WTC11 (cell line): ENCODE data around the gene OSTM1. TPM values are rescaled to one million over a fixed set of nuclear protein-coding genes. Genes with fewer than 3 reads are reported as not detected.
A peak's percentile ranks its signal among the peaks of the same experiment; 100 is the strongest.

Source experiments
- ATAC-seq: fragments of 200-7000 bp; cut with Tn5 transposase; 2 replicates; pipeline ENCODE4 v1.10.0; 2021; ENCODE audit warnings: mild to moderate bottlenecking, moderate library complexity
- CTCF ChIA-PET: fragments of 300-600 bp; sonication (Branson Sonifier 250); formaldehyde crosslinking; loops from one replicate; lab custom pipeline; 2021; ENCODE audit warnings: antibody characterized with exemption; lab: Charles Lee
- POLR2A ChIA-PET: fragments of 350-600 bp; sonication (Branson Sonifier 250); formaldehyde crosslinking; loops from one replicate; lab custom pipeline; 2021; ENCODE audit warnings: antibody characterized with exemption; lab: Charles Lee
- DNase-seq: peaks from one replicate; pipeline ENCODE4 v3.0.0; 2021; ENCODE audit warnings: low spot score
- H3K27ac Mint-ChIP-seq: 2 replicates; pipeline ENCODE4 v1.8.0; 2021; ENCODE audit warnings: mixed read lengths
- H3K27me3 Mint-ChIP-seq: 2 replicates; pipeline ENCODE4 v1.8.0; 2021; ENCODE audit warnings: low read depth, mild to moderate bottlenecking, moderate library complexity, mixed read lengths
- H3K36me3 Mint-ChIP-seq: 2 replicates; pipeline ENCODE4 v1.8.0; 2021; ENCODE audit warnings: mixed read lengths
- H3K4me1 Mint-ChIP-seq: 2 replicates; pipeline ENCODE4 v1.8.0; 2022; ENCODE audit warnings: mixed read lengths
- H3K4me3 Mint-ChIP-seq: 2 replicates; pipeline ENCODE4 v1.8.0; 2021; ENCODE audit warnings: mild to moderate bottlenecking, moderate library complexity, mixed read lengths
- H3K9me3 Mint-ChIP-seq: 2 replicates; pipeline ENCODE4 v1.8.0; 2021; ENCODE audit warnings: mixed read lengths
- ATF3 ChIP-seq: sonication (generic); formaldehyde crosslinking; conservative IDR thresholded peaks from 2 replicates; pipeline ENCODE4 v1.8.1; 2022; ENCODE audit warnings: mild to moderate bottlenecking, missing genetic modification reagents
- CREB1 ChIP-seq: sonication (generic); formaldehyde crosslinking; IDR thresholded peaks from 2 replicates; pipeline ENCODE4 v1.8.0; 2023; ENCODE audit warnings: mild to moderate bottlenecking, missing genetic modification reagents
- ELF4 ChIP-seq: sonication (generic); formaldehyde crosslinking; IDR thresholded peaks from 2 replicates; pipeline ENCODE4 v1.8.1; 2022; ENCODE audit warnings: low read depth, mild to moderate bottlenecking, moderate library complexity, missing genetic modification reagents
- ETV6 ChIP-seq: sonication (generic); formaldehyde crosslinking; IDR thresholded peaks from 2 replicates; pipeline ENCODE4 v1.8.1; 2022; ENCODE audit warnings: mild to moderate bottlenecking, missing genetic modification reagents
- FOXJ3 ChIP-seq: sonication (generic); formaldehyde crosslinking; IDR thresholded peaks from 2 replicates; pipeline ENCODE4 v1.9.0; 2021; ENCODE audit warnings: missing genetic modification reagents, mild to moderate bottlenecking, borderline replicate concordance
- FOXK1 ChIP-seq: sonication (generic); formaldehyde crosslinking; IDR thresholded peaks from 2 replicates; pipeline ENCODE4 v1.8.0; 2022; ENCODE audit warnings: mild to moderate bottlenecking, moderate library complexity, missing genetic modification reagents
- FOXP1 ChIP-seq: sonication (generic); formaldehyde crosslinking; IDR thresholded peaks from 2 replicates; pipeline ENCODE4 v1.8.0; 2022; ENCODE audit warnings: missing genetic modification reagents, mild to moderate bottlenecking, moderate library complexity, borderline replicate concordance
- FOXP4 ChIP-seq: sonication (generic); formaldehyde crosslinking; IDR thresholded peaks from 2 replicates; pipeline ENCODE4 v1.8.0; 2022; ENCODE audit warnings: mild to moderate bottlenecking, missing genetic modification reagents
- IRF1 ChIP-seq: sonication (generic); formaldehyde crosslinking; IDR thresholded peaks from 2 replicates; pipeline ENCODE4 v1.8.0; 2023; ENCODE audit warnings: missing genetic modification reagents
- IRF2 ChIP-seq: sonication (generic); formaldehyde crosslinking; IDR thresholded peaks from 2 replicates; pipeline ENCODE4 v1.8.0; 2022; ENCODE audit warnings: low read depth, missing genetic modification reagents, borderline replicate concordance
- NR2C2 ChIP-seq: sonication (generic); formaldehyde crosslinking; IDR thresholded peaks from 2 replicates; pipeline ENCODE4 v1.8.0; 2022; ENCODE audit warnings: mild to moderate bottlenecking, missing genetic modification reagents
- PREB ChIP-seq: sonication (generic); formaldehyde crosslinking; IDR thresholded peaks from 2 replicates; pipeline ENCODE4 v1.8.1; 2022; ENCODE audit warnings: mild to moderate bottlenecking, missing genetic modification reagents, moderate library complexity, borderline replicate concordance
- ZNF232 ChIP-seq: sonication (generic); formaldehyde crosslinking; IDR thresholded peaks from 2 replicates; pipeline ENCODE4 v1.8.0; 2022; ENCODE audit warnings: mild to moderate bottlenecking, missing genetic modification reagents
- ZNF423 ChIP-seq: fragments of 250-450 bp; sonication (Bioruptor Pico); IDR thresholded peaks from 2 replicates; pipeline ENCODE4 v2.1.2; 2022; ENCODE audit warnings: mild to moderate bottlenecking, moderate library complexity
- ZNF425 ChIP-seq: fragments of 250-450 bp; sonication (Bioruptor Pico); conservative IDR thresholded peaks from 2 replicates; pipeline ENCODE4 v1.9.0; 2021; ENCODE audit warnings: mild to moderate bottlenecking
- ZNF512 ChIP-seq: sonication (generic); formaldehyde crosslinking; IDR thresholded peaks from 2 replicates; pipeline ENCODE4 v1.8.1; 2022; ENCODE audit warnings: missing genetic modification reagents, borderline replicate concordance
- total RNA-seq: library from RNA; stranded (reverse); gene quantifications from 3 replicates; pipeline ENCODE4 v1.2.3, GENCODE V29; 2021

The OSTM1 gene
- total RNA-seq, 1 experiment from 2014 or later: 34.1 TPM

- TF ChIP-seq PREB (CRISPR knock-in tag) (no peak), ATF3 (no peak), ETV6 (CRISPR knock-in tag) (peak; percentile 89; the same call in 1 of the 2 replicates), NR2C2 (no peak), ZNF512 (CRISPR knock-in tag) (no peak), ELF4 (CRISPR knock-in tag) (0 out of 2 replicates have a peak, but pooled peaks have one; percentile 19), IRF2 (CRISPR knock-in tag) (no peak; the same call in 1 of the 2 replicates), CREB1 (CRISPR knock-in tag) (peak; percentile 81), IRF1 (peak; percentile 45), FOXK1 (CRISPR knock-in tag) (peak; percentile 38; the same call in 1 of the 2 replicates)
- TF ChIP-seq, all 79 proteins: peak for 31
These were observed at the start of gene OSTM1 (continued) for GRCh38 chr6:108074359-108075144.

- CTCF ChIA-PET: interaction anchor here (0.6 to 1.7 kb wide), 7 partner anchors 9 to 52 kb away, joined by 3 to 9 read pairs (median 3); no protein-coding TSS in a partner anchor
- peaks cover 40% of the 10 kb centered on the region for H3K4me1 Mint-ChIP-seq
These were observed 49.4 kb upstream of the OSTM1 start for GRCh38 chr6:108123946-108124345.

GRCh38 chr6:108123481-108123929 lies 49.0 kb upstream of the OSTM1 start:
- Mint-ChIP-seq H3K27ac (no peak overlapping the region), H3K36me3 (no peaks in the 10 kb centered on the region), H3K9me3 (no peaks in the 10 kb centered on the region)
- peak; percentile 7; the same call in 1 of the 2 replicates for ATAC-seq
- no peak for TF ChIP-seq FOXP4
- no peak for TF ChIP-seq ZNF425 (CRISPR knock-in tag)
- no peak for TF ChIP-seq ZNF232 (CRISPR knock-in tag)
- TF ChIP-seq, all 79 proteins: peak for 0
- ChIA-PET CTCF (interaction anchor here (0.6 to 1.7 kb wide), 7 partner anchors 9 to 53 kb away, joined by 3 to 9 read pairs (median 3); no protein-coding TSS in a partner anchor), POLR2A (no interaction called here)
- peaks cover 40% of the 10 kb centered on the region for H3K4me1 Mint-ChIP-seq
- H3K27me3 Mint-ChIP-seq: peaks cover 100% of the 10 kb centered on the region
- no peak overlapping the region for H3K4me3 Mint-ChIP-seq
- DNase-seq: no peak

More at GRCh38 chr6:108123946-108124345, 49.4 kb upstream of the OSTM1 start:
- DNase-seq (no peak), ATAC-seq (peak; percentile 59)
- POLR2A ChIA-PET: no interaction called here
- no peak for TF ChIP-seq FOXP1 (CRISPR knock-in tag)
- TF ChIP-seq PREB (CRISPR knock-in tag): no peak
- TF ChIP-seq ZNF423 (CRISPR knock-in tag): peak; percentile 92
- no peak for TF ChIP-seq IRF1
- no peak for TF ChIP-seq FOXJ3 (CRISPR knock-in tag)
- peaks cover 100% of the 10 kb centered on the region for H3K27me3 Mint-ChIP-seq
- H3K4me3 Mint-ChIP-seq: no peak overlapping the region
- H3K36me3 Mint-ChIP-seq: no peaks in the 10 kb centered on the region
- H3K27ac Mint-ChIP-seq: no peak overlapping the region
- no peaks in the 10 kb centered on the region for H3K9me3 Mint-ChIP-seq
